ENCODE results near the gene FOXN3. TPM values are rescaled to one million over a fixed set of nuclear protein-coding genes. Genes with fewer than 3 reads are reported as not detected.

The FOXN3 gene
- polyA plus RNA-seq, 3 donors: 38.7 to 57.4 (median 42.0) TPM

GRCh38 chr14:89117012-89117411 lies 300.0 kb downstream of the FOXN3 start:
- no peak overlapping the region for H3K27ac Mint-ChIP-seq
- Histone ChIP-seq H3K27ac (ENCODE audit: low read depth in 1 of 2, low read length in 2 of 2) (no peak overlapping the region), H2AFZ (ENCODE audit: insufficient read depth, low read depth, low read length, poor library complexity, severe bottlenecking) (no peak overlapping the region), H3K9ac (ENCODE audit: insufficient read depth, low read length, poor library complexity, severe bottlenecking) (no peak overlapping the region), H3K79me2 (ENCODE audit: insufficient read depth, low read length) (no peaks in the 10 kb centered on the region), H3K36me3 (replicated peaks in 1 of 2; ENCODE audit: control insufficient read depth in 1 of 2, insufficient read depth in 2 of 2, low read length in 2 of 2) (no peaks in the 10 kb centered on the region), H4K20me1 (ENCODE audit: insufficient read depth, low read length) (no peaks in the 10 kb centered on the region), H3K4me2 (replicated peaks; ENCODE audit: extremely low read depth, low read length, poor library complexity, severe bottlenecking) (no peak overlapping the region), H3K4me3 (replicated peaks in 1 of 3; ENCODE audit: low read depth in 2 of 3, low read length in 3 of 3) (no peak overlapping the region), H3K27me3 (ENCODE audit: control insufficient read depth in 2 of 2, insufficient read depth in 2 of 2, low read length in 2 of 2) (no peaks in the 10 kb centered on the region), H3K9me3 (replicated peaks in 1 of 2; ENCODE audit: control insufficient read depth in 1 of 2, insufficient read depth in 1 of 2, low read length in 2 of 2) (peaks cover 0 to 12% of the 10 kb centered on the region in 2 donors), H3K4me1 (ENCODE audit: control insufficient read depth in 1 of 2, insufficient read depth in 2 of 2, low read length in 2 of 2) (no peaks in the 10 kb centered on the region)
- 100% methylated on average over 2 of the region's 5 CpGs for WGBS (ENCODE audit: insufficient coverage)
- no peak for DNase-seq
- no peaks in the 10 kb centered on the region for H3K4me1 Mint-ChIP-seq
- H3K4me3 Mint-ChIP-seq: no peak overlapping the region
- peaks cover 0 to 3% (median 0%) of the 10 kb centered on the region in 3 donors for H3K27me3 Mint-ChIP-seq (ENCODE audit: low read depth in 3 of 3)
- TF ChIP-seq, protein P1, sequence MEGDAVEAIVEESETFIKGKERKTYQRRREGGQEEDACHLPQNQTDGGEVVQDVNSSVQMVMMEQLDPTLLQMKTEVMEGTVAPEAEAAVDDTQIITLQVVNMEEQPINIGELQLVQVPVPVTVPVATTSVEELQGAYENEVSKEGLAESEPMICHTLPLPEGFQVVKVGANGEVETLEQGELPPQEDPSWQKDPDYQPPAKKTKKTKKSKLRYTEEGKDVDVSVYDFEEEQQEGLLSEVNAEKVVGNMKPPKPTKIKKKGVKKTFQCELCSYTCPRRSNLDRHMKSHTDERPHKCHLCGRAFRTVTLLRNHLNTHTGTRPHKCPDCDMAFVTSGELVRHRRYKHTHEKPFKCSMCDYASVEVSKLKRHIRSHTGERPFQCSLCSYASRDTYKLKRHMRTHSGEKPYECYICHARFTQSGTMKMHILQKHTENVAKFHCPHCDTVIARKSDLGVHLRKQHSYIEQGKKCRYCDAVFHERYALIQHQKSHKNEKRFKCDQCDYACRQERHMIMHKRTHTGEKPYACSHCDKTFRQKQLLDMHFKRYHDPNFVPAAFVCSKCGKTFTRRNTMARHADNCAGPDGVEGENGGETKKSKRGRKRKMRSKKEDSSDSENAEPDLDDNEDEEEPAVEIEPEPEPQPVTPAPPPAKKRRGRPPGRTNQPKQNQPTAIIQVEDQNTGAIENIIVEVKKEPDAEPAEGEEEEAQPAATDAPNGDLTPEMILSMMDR (IDR thresholded peaks at IDR 0.05): no peak
- intact Hi-C loops (cut with micrococcal nuclease): no loop called here
- H3K9me3 Mint-ChIP-seq: peaks cover 0 to 16% (median 8%) of the 10 kb centered on the region in 7 donors
- H3K36me3 Mint-ChIP-seq: no peaks in the 10 kb centered on the region

- no peaks in the 10 kb centered on the region for H3K4me1 ChIP-seq (ENCODE audit: control insufficient read depth in 1 of 2, insufficient read depth in 2 of 2, low read length in 2 of 2)
- peaks cover 0 to 3% (median 1%) of the 10 kb centered on the region in 3 donors for H3K27me3 Mint-ChIP-seq (ENCODE audit: low read depth in 3 of 3)
- intact Hi-C loops (cut with micrococcal nuclease): no loop called here
- no peak overlapping the region for H3K9ac ChIP-seq (ENCODE audit: insufficient read depth, low read length, poor library complexity, severe bottlenecking)
- no peak overlapping the region for H3K27ac ChIP-seq (ENCODE audit: low read depth in 1 of 2, low read length in 2 of 2)
- no peak overlapping the region for H3K4me2 ChIP-seq (replicated peaks; ENCODE audit: extremely low read depth, low read length, poor library complexity, severe bottlenecking)
- no peak overlapping the region for H2AFZ ChIP-seq (ENCODE audit: insufficient read depth, low read depth, low read length, poor library complexity, severe bottlenecking)
- no peak overlapping the region for H3K4me3 ChIP-seq (replicated peaks in 1 of 3; ENCODE audit: low read depth in 2 of 3, low read length in 3 of 3)
- no peaks in the 10 kb centered on the region for H3K36me3 ChIP-seq (replicated peaks in 1 of 2; ENCODE audit: control insufficient read depth in 1 of 2, insufficient read depth in 2 of 2, low read length in 2 of 2)
- no peak for DNase-seq
- H3K27ac Mint-ChIP-seq: no peak overlapping the region
- no peak overlapping the region for H3K4me3 Mint-ChIP-seq
- H3K36me3 Mint-ChIP-seq: no peaks in the 10 kb centered on the region
- H3K9me3 Mint-ChIP-seq: peaks cover 0 to 8% (median 3%) of the 10 kb centered on the region in 7 donors
- no peaks in the 10 kb centered on the region for H4K20me1 ChIP-seq (ENCODE audit: insufficient read depth, low read length)
- H3K4me1 Mint-ChIP-seq: no peaks in the 10 kb centered on the region
- TF ChIP-seq, protein P1 (IDR thresholded peaks at IDR 0.05): no peak
- H3K9me3 ChIP-seq (replicated peaks in 1 of 2; ENCODE audit: control insufficient read depth in 1 of 2, insufficient read depth in 1 of 2, low read length in 2 of 2): peaks cover 0 to under 1% of the 10 kb centered on the region in 2 donors
- no peaks in the 10 kb centered on the region for H3K27me3 ChIP-seq (ENCODE audit: control insufficient read depth in 2 of 2, insufficient read depth in 2 of 2, low read length in 2 of 2)
- no peaks in the 10 kb centered on the region for H3K79me2 ChIP-seq (ENCODE audit: insufficient read depth, low read length)
Measured at GRCh38 chr14:89114109-89114508, 302.9 kb downstream of the FOXN3 start.

Data from CD14-positive monocyte (primary cell).